Parathyroid adenoma (tissue), 2 donors: ENCODE measurements around the gene DYNLT1.

Experiments used
- H2AFZ ChIP-seq: fragments of 300-600 bp; sonication (generic); one replicate; pipeline ENCODE4 v1.7.0; 2017; ENCODE audit warnings: antibody characterized with exemption, mild to moderate bottlenecking
- H3K27ac ChIP-seq: fragments of 300-600 bp; sonication (generic); one replicate; pipeline ENCODE4 v1.7.0; 2017
- H3K27me3 ChIP-seq: fragments of 300-600 bp; sonication (generic); one replicate; pipeline ENCODE4 v1.7.0; 2017; ENCODE audit warnings: low read length; ENCODE audit not compliant: control insufficient read depth, insufficient read depth
- H3K36me3 ChIP-seq: fragments of 300-600 bp; sonication (generic); one replicate; pipeline ENCODE4 v1.7.0; 2017; ENCODE audit warnings: low read length; ENCODE audit not compliant: control insufficient read depth, insufficient read depth
- H3K4me1 ChIP-seq: fragments of 300-600 bp; sonication (generic); one replicate; pipeline ENCODE4 v1.7.0; 2017; ENCODE audit warnings: control low read depth
- H3K4me2 ChIP-seq: fragments of 300-600 bp; sonication (generic); one replicate; pipeline ENCODE4 v1.7.0; 2017; ENCODE audit warnings: low read length
- H3K4me3 ChIP-seq: fragments of 300-600 bp; sonication (generic); one replicate; pipeline ENCODE4 v1.7.0; 2017; ENCODE audit warnings: low read depth, low read length
- H3K79me2 ChIP-seq: fragments of 300-600 bp; sonication (generic); one replicate; pipeline ENCODE4 v1.7.0; 2017; ENCODE audit warnings: control low read depth
- H3K9ac ChIP-seq: fragments of 300-600 bp; sonication (generic); one replicate; pipeline ENCODE4 v1.7.0; 2017; ENCODE audit warnings: mild to moderate bottlenecking
- H3K9me3 ChIP-seq: fragments of 300-600 bp; sonication (generic); one replicate; pipeline ENCODE4 v1.7.0; 2017; ENCODE audit warnings: low read length; ENCODE audit not compliant: control insufficient read depth
- CTCF ChIP-seq: fragments of 300-600 bp; sonication (generic); IDR thresholded peaks from one replicate; pipeline ENCODE4 v1.7.0; 2017; ENCODE audit warnings: antibody characterized with exemption, mild to moderate bottlenecking
- donor health status: primary hyperparathyroidism.

The DYNLT1 gene

GRCh38 chr6:158644231-158645063, at the start of gene DYNLT1:
DYNLT1 (minus strand) TSS chr6:158644743; CDS start chr6:158644708, 35 bp downstream.
- no peak for TF ChIP-seq CTCF
- H3K9me3 ChIP-seq = no peaks in the 10 kb centered on the region
- peak within 1 kb of the TSS; percentile 97 for H3K4me3 ChIP-seq
- H2AFZ ChIP-seq = peak within 1 kb of the TSS; percentile 85
- H3K79me2 ChIP-seq = peaks cover 13% of the 10 kb centered on the region
- peak within 1 kb of the TSS; percentile 81 for H3K9ac ChIP-seq
- peak within 1 kb of the TSS; percentile 92 for H3K27ac ChIP-seq
- H3K36me3 ChIP-seq = no peaks in the 10 kb centered on the region
- peaks cover 28% of the 10 kb centered on the region for H3K4me1 ChIP-seq
- H3K4me2 ChIP-seq = peak within 1 kb of the TSS; percentile 94
- no peaks in the 10 kb centered on the region for H3K27me3 ChIP-seq

- no peak for TF ChIP-seq CTCF
- Histone ChIP-seq H3K27ac (no peak overlapping the region), H3K4me3 (no peak overlapping the region), H3K27me3 (no peaks in the 10 kb centered on the region), H3K79me2 (no peaks in the 10 kb centered on the region), H3K36me3 (no peaks in the 10 kb centered on the region), H3K4me2 (no peak overlapping the region), H3K9ac (no peak overlapping the region), H3K4me1 (peaks cover 14% of the 10 kb centered on the region), H3K9me3 (no peaks in the 10 kb centered on the region), H2AFZ (no peak overlapping the region)
These were observed 44.3 kb upstream of the DYNLT1 start for GRCh38 chr6:158688860-158689259.

- TF ChIP-seq CTCF = no peak
- no peak overlapping the region for H3K4me3 ChIP-seq
- H3K36me3 ChIP-seq = no peaks in the 10 kb centered on the region
- no peaks in the 10 kb centered on the region for H3K79me2 ChIP-seq
- H3K9me3 ChIP-seq = no peaks in the 10 kb centered on the region
- no peak overlapping the region for H3K9ac ChIP-seq
- no peak overlapping the region for H2AFZ ChIP-seq
- no peak overlapping the region for H3K27ac ChIP-seq
- H3K27me3 ChIP-seq = no peaks in the 10 kb centered on the region
- no peak overlapping the region for H3K4me2 ChIP-seq
- peaks cover 14% of the 10 kb centered on the region for H3K4me1 ChIP-seq
These were observed 43.0 kb upstream of the DYNLT1 start for GRCh38 chr6:158687506-158687905.

GRCh38 chr6:158686791-158687381, 42.3 kb upstream of the DYNLT1 start:
- Histone ChIP-seq H3K79me2 (no peaks in the 10 kb centered on the region), H3K4me1 (peaks cover 14% of the 10 kb centered on the region), H3K4me2 (peak overlapping the region; percentile 25), H3K9me3 (no peaks in the 10 kb centered on the region), H3K27me3 (no peaks in the 10 kb centered on the region), H3K27ac (peak overlapping the region; percentile 25), H2AFZ (peak overlapping the region; percentile 65), H3K36me3 (no peaks in the 10 kb centered on the region), H3K9ac (no peak overlapping the region), H3K4me3 (no peak overlapping the region)
- TF ChIP-seq CTCF = no peak
